Fibroblast of lung (primary cell): ENCODE data around the gene CCNB1IP1. TPM values are rescaled to one million over a fixed set of nuclear protein-coding genes. Genes with fewer than 3 reads are reported as not detected.

ENCODE experiments used
- DNase-seq, 2 donors: peaks; one replicate each; pipeline versions ENCODE4 v3.0.0 to v3.0.0-alpha.2; 2010; ENCODE audit warnings: low read depth in 2 of 2
- H2AFZ ChIP-seq: 2 replicates; pipeline ENCODE4 v1.5.1; 2012; ENCODE audit warnings: low read length, control low read depth, inconsistent platforms
- H3K27ac ChIP-seq: 2 replicates; pipeline ENCODE4 v1.5.1; 2011; ENCODE audit warnings: low read length, control low read depth; ENCODE audit not compliant: insufficient read depth
- H3K27me3 ChIP-seq: 2 replicates; pipeline ENCODE4 v1.5.1; 2011; ENCODE audit warnings: mild to moderate bottlenecking, low read length; ENCODE audit not compliant: control insufficient read depth, insufficient read depth
- H3K36me3 ChIP-seq: 2 replicates; pipeline ENCODE4 v1.5.1; 2011; ENCODE audit warnings: low read length; ENCODE audit not compliant: control insufficient read depth, insufficient read depth
- H3K4me1 ChIP-seq: 2 replicates; pipeline ENCODE4 v1.5.1; 2011; ENCODE audit warnings: low read length; ENCODE audit not compliant: control insufficient read depth, insufficient read depth; ENCODE audit errors: extremely low read depth
- H3K4me2 ChIP-seq: 2 replicates; pipeline ENCODE4 v1.5.1; 2011; ENCODE audit warnings: low read length, control low read depth; ENCODE audit not compliant: insufficient read depth; ENCODE audit errors: extremely low read depth
- H3K4me3 ChIP-seq, 4 experiments: fragments of 200-600 bp in 1 of 4; sonication (generic) in 1 of 4; replicated peaks in 1 of 4; 2 replicates each; pipeline ENCODE4 v1.5.1; 2011 to 2016; ENCODE audit warnings: low read length in 4 of 4, low read depth in 3 of 4, mild to moderate bottlenecking in 3 of 4, control low read depth in 2 of 4, inconsistent platforms in 1 of 4, mixed read lengths in 1 of 4; ENCODE audit not compliant: insufficient read depth in 1 of 4; ENCODE audit errors: control extremely low read depth in 1 of 4
- H3K79me2 ChIP-seq: 2 replicates; pipeline ENCODE4 v1.5.1; 2012; ENCODE audit warnings: mild to moderate bottlenecking, low read length, inconsistent platforms; ENCODE audit not compliant: control insufficient read depth, insufficient read depth
- H3K9ac ChIP-seq: 2 replicates; pipeline ENCODE4 v1.5.1; 2011; ENCODE audit warnings: mild to moderate bottlenecking, low read length, control low read depth; ENCODE audit not compliant: insufficient read depth
- H3K9me3 ChIP-seq: 2 replicates; pipeline ENCODE4 v1.5.1; 2012; ENCODE audit warnings: low read depth, low read length; ENCODE audit not compliant: control insufficient read depth, insufficient read depth
- H4K20me1 ChIP-seq: 2 replicates; pipeline ENCODE4 v1.5.1; 2011; ENCODE audit warnings: low read length; ENCODE audit not compliant: control insufficient read depth, insufficient read depth; ENCODE audit errors: extremely low read depth
- CTCF ChIP-seq, 2 donors: IDR thresholded peaks in 1 of 2; conservative IDR thresholded peaks in 1 of 2; 1 replicate in 1 of 2; 2 replicates in 1 of 2; pipeline ENCODE4 v1.5.1; 2011 to 2012; ENCODE audit warnings: low read length in 2 of 2, control low read depth in 1 of 2, inconsistent platforms in 1 of 2, low read depth in 1 of 2, mild to moderate bottlenecking in 1 of 2
- EZH2 ChIP-seq: IDR thresholded peaks from 2 replicates; pipeline ENCODE4 v1.5.1; 2012; ENCODE audit warnings: low read length, control low read depth, mild to moderate bottlenecking; ENCODE audit errors: missing control alignments
- polyA plus RNA-seq, 2 donors: library from polyadenylated mRNA; depleted of rRNA in 1 of 2; stranded (reverse) in 1 of 2; unstranded in 1 of 2; fragments of >200 nt; gene quantifications; 2 replicates each; pipeline ENCODE4 v1.2.1, GENCODE V29; 2011 to 2012; ENCODE audit warnings: missing spikeins in 1 of 2
- total RNA-seq: library from RNA; depleted of rRNA; stranded (reverse); fragments of >200 nt; gene quantifications from 2 replicates; pipeline ENCODE4 v1.2.1, GENCODE V29; 2014

Gene CCNB1IP1
- total and polyA plus RNA-seq, 2 donors (not counting 1 experiment from before 2014, with no cell fraction given): 48.5 to 77.5 TPM

- Histone ChIP-seq H4K20me1 (no peaks in the 10 kb centered on the region), H3K79me2 (peaks cover 5% of the 10 kb centered on the region), H3K27me3 (no peaks in the 10 kb centered on the region)
Measured at GRCh38 chr14:20346713-20347112, 13.6 kb upstream of the CCNB1IP1 start.

GRCh38 chr14:20345366-20345765, 12.3 kb upstream of the CCNB1IP1 start:
- no peaks in the 10 kb centered on the region for H4K20me1 ChIP-seq

More at GRCh38 chr14:20346713-20347112, 13.6 kb upstream of the CCNB1IP1 start:
- no peak overlapping the region for H3K4me2 ChIP-seq
- H2AFZ ChIP-seq: no peak overlapping the region
- H3K4me3 ChIP-seq: no peak overlapping the region
- no peak overlapping the region for H3K9ac ChIP-seq
- H3K9me3 ChIP-seq: no peaks in the 10 kb centered on the region
- no peak for DNase-seq
- H3K27ac ChIP-seq: no peak overlapping the region
- peaks cover 1% of the 10 kb centered on the region for H3K4me1 ChIP-seq
- TF ChIP-seq CTCF (conservative IDR thresholded peaks at IDR 0.05 in 1 of 2, IDR thresholded peaks at IDR 0.05 in 1 of 2; ENCODE audit: low read depth in 1 of 2, low read length in 2 of 2): no peak
- no peak for TF ChIP-seq EZH2
- no peaks in the 10 kb centered on the region for H3K36me3 ChIP-seq

GRCh38 chr14:20343862-20344220, 10.8 kb upstream of the CCNB1IP1 start:
- H3K36me3 ChIP-seq: no peaks in the 10 kb centered on the region
- DNase-seq: peak; percentile 33 to 44
- H3K4me3 ChIP-seq: peak overlapping the region; percentile 48 to 76 (median 66)
- H3K4me2 ChIP-seq: peak overlapping the region; percentile 75
- H3K9me3 ChIP-seq: no peaks in the 10 kb centered on the region
- peaks cover 5% of the 10 kb centered on the region for H3K79me2 ChIP-seq
- no peaks in the 10 kb centered on the region for H3K27me3 ChIP-seq
- TF ChIP-seq EZH2: no peak
- no peak for TF ChIP-seq CTCF (conservative IDR thresholded peaks at IDR 0.05 in 1 of 2, IDR thresholded peaks at IDR 0.05 in 1 of 2; ENCODE audit: low read depth in 1 of 2, low read length in 2 of 2)
- H2AFZ ChIP-seq: peak overlapping the region; percentile 35
- H3K4me1 ChIP-seq: peaks cover 4% of the 10 kb centered on the region
- H3K9ac ChIP-seq: peak overlapping the region; percentile 65
- peak overlapping the region; percentile 76 for H3K27ac ChIP-seq
- H4K20me1 ChIP-seq: no peaks in the 10 kb centered on the region

More at GRCh38 chr14:20345366-20345765, 12.3 kb upstream of the CCNB1IP1 start:
- Histone ChIP-seq H3K9ac (no peak overlapping the region), H3K27ac (no peak overlapping the region), H3K36me3 (no peaks in the 10 kb centered on the region), H3K79me2 (peaks cover 5% of the 10 kb centered on the region), H3K4me1 (peaks cover 4% of the 10 kb centered on the region), H3K9me3 (no peaks in the 10 kb centered on the region), H2AFZ (no peak overlapping the region), H3K4me2 (no peak overlapping the region), H3K4me3 (no peak overlapping the region), H3K27me3 (no peaks in the 10 kb centered on the region)
- DNase-seq: no peak
- no peak for TF ChIP-seq EZH2
- TF ChIP-seq CTCF (conservative IDR thresholded peaks at IDR 0.05 in 1 of 2, IDR thresholded peaks at IDR 0.05 in 1 of 2; ENCODE audit: low read depth in 1 of 2, low read length in 2 of 2): no peak
